IMR-90 (cell line): Measurements from ENCODE around the gene SAMD8.

Source experiments
- BHLHE40 ChIP-seq: fragments of 150-350 bp; IDR thresholded peaks from 2 replicates; pipeline ENCODE4 v1.6.1; 2016; ENCODE audit warnings: mild to moderate bottlenecking, low read depth, low read length
- CEBPB ChIP-seq: IDR thresholded peaks from 2 replicates; pipeline ENCODE4 v1.6.1; 2012; ENCODE audit warnings: low read depth, low read length, improper control_type of control experiment
- CHD1 ChIP-seq: IDR thresholded peaks from 2 replicates; pipeline ENCODE4 v1.6.1; 2012; ENCODE audit warnings: low read depth, low read length, improper control_type of control experiment
- ELK1 ChIP-seq: fragments of 150-350 bp; IDR thresholded peaks from 2 replicates; pipeline ENCODE4 v1.6.1; 2016; ENCODE audit warnings: low read depth, mild to moderate bottlenecking, low read length, moderate library complexity, borderline replicate concordance
- FOS ChIP-seq: fragments of 150-350 bp; IDR thresholded peaks from 2 replicates; pipeline ENCODE4 v1.6.1; 2016; ENCODE audit warnings: low read depth, low read length
- MAFK ChIP-seq: IDR thresholded peaks from 2 replicates; pipeline ENCODE4 v1.6.1; 2012; ENCODE audit warnings: low read depth, low read length, improper control_type of control experiment
- MAZ ChIP-seq: IDR thresholded peaks from 2 replicates; pipeline ENCODE4 v1.6.1; 2012; ENCODE audit warnings: low read depth, mild to moderate bottlenecking, low read length, improper control_type of control experiment, moderate library complexity, borderline replicate concordance
- MXI1 ChIP-seq: IDR thresholded peaks from 2 replicates; pipeline ENCODE4 v1.6.1; 2012; ENCODE audit warnings: low read depth, mild to moderate bottlenecking, low read length, moderate library complexity, borderline replicate concordance
- POLR2A ChIP-seq: IDR thresholded peaks from 2 replicates; pipeline ENCODE4 v1.6.1; 2012; ENCODE audit warnings: mild to moderate bottlenecking, low read depth, low read length
- RAD21 ChIP-seq: IDR thresholded peaks from 2 replicates; pipeline ENCODE4 v1.6.1; 2012; ENCODE audit warnings: low read length, improper control_type of control experiment
- RCOR1 ChIP-seq: IDR thresholded peaks from 2 replicates; pipeline ENCODE4 v1.6.1; 2012; ENCODE audit warnings: mild to moderate bottlenecking, low read length, improper control_type of control experiment; ENCODE audit not compliant: insufficient replicate concordance
- SMC3 ChIP-seq: fragments of 150-350 bp; IDR thresholded peaks from 2 replicates; pipeline ENCODE4 v1.6.1; 2016; ENCODE audit warnings: low read depth, mild to moderate bottlenecking, antibody characterized with exemption, low read length, moderate library complexity
- USF2 ChIP-seq: fragments of 150-350 bp; IDR thresholded peaks from 2 replicates; pipeline ENCODE4 v1.6.1; 2017; ENCODE audit warnings: mild to moderate bottlenecking, antibody characterized with exemption, low read length, low read depth
- TF ChIP-seq, protein P1 (sequence below): conservative IDR thresholded peaks from 2 replicates; pipeline ENCODE4 v1.5.1; 2012; ENCODE audit warnings: mild to moderate bottlenecking, low read depth, low read length, improper control_type of control experiment

- TF ChIP-seq, protein P1, sequence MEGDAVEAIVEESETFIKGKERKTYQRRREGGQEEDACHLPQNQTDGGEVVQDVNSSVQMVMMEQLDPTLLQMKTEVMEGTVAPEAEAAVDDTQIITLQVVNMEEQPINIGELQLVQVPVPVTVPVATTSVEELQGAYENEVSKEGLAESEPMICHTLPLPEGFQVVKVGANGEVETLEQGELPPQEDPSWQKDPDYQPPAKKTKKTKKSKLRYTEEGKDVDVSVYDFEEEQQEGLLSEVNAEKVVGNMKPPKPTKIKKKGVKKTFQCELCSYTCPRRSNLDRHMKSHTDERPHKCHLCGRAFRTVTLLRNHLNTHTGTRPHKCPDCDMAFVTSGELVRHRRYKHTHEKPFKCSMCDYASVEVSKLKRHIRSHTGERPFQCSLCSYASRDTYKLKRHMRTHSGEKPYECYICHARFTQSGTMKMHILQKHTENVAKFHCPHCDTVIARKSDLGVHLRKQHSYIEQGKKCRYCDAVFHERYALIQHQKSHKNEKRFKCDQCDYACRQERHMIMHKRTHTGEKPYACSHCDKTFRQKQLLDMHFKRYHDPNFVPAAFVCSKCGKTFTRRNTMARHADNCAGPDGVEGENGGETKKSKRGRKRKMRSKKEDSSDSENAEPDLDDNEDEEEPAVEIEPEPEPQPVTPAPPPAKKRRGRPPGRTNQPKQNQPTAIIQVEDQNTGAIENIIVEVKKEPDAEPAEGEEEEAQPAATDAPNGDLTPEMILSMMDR, result no peak
- TF ChIP-seq POLR2A, result no peak
- no peak for TF ChIP-seq USF2
- TF ChIP-seq RCOR1, result no peak
- TF ChIP-seq CEBPB, result no peak
- no peak for TF ChIP-seq CHD1
- no peak for TF ChIP-seq MAFK
- TF ChIP-seq MXI1, result no peak
- TF ChIP-seq BHLHE40, result no peak
- no peak for TF ChIP-seq RAD21
- TF ChIP-seq FOS, result no peak
- TF ChIP-seq SMC3, result no peak
- no peak for TF ChIP-seq MAZ
- no peak for TF ChIP-seq ELK1
Observed at GRCh38 chr10:75179657-75180177, 68.3 kb downstream of the SAMD8 start.
